Loucy (cell line): ENCODE measurements around the gene KIDINS220.

Source experiments
- CTCF ChIP-seq: fragments of 200-600 bp; sonication (generic); conservative IDR thresholded peaks from 2 replicates; pipeline ENCODE4 v1.5.1; 2014; ENCODE audit warnings: mild to moderate bottlenecking, antibody characterized with exemption, low read length
- EZH2phosphoT487 ChIP-seq: fragments of 200-600 bp; IDR thresholded peaks from 2 replicates; pipeline ENCODE4 v1.6.1; 2018; ENCODE audit warnings: antibody characterized with exemption, mild to moderate bottlenecking, moderate library complexity, borderline replicate concordance

GRCh38 chr2:8720741-8721140, 116.7 kb downstream of the KIDINS220 start:
- TF ChIP-seq CTCF (no peak), EZH2phosphoT487 (no peak)
